Regular cardiac myocyte (primary cell): ENCODE measurements around the gene MBNL3. TPM values are rescaled to one million over a fixed set of nuclear protein-coding genes. Genes with fewer than 3 reads are reported as not detected.

Experiments
- total RNA-seq: library from RNA; depleted of rRNA; stranded (reverse); fragments of >200 nt; gene quantifications from 2 replicates; pipeline ENCODE4 v1.2.3, GENCODE V29; 2014

Gene MBNL3
- 0.56 and 0.96 TPM in 2 replicates for total RNA-seq

DNA sequence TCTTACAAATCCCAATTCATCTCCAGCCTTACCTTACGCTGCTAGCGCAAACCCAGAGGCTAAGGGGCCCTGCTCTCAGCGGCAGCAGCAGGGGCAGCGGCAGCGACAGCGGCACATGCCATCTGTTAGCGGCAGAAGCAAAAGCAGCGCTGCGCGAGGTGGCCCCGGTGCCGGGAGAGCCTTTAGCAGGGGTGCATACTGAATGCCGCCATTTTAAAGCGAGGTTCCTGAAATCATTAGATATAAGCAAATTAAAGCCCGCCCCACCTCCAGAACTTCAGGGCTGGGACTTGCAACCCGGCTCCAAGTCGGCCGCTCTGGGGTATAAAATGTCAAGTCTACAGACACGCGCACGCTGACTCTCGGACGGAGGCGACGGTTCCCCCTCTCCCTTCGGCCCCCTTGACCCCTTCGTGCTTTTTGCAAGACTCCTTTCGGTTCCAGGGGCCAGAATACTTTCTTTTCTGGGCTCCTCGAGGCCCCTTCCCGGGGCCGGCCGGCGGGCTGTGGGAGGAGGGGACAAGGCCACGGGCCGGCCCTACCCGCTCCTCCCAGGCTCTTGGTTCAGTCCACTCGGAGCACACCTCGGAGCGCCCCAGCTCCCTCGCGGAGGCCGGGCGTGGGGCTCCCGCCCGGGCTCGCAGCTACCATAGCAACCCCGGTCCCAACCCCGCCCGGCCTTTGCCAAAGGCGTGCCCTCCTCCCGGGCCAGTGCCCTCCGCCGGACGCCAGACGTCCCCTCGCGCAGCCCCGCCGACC, at the start of gene MBNL3:
Gene MBNL3, minus strand, starts transcription at position 220 of the 759 bp plus-strand sequence. CDS start 49,427 bp downstream, outside the sequence.

